ENCODE measurements around the gene SUSD1.

GRCh38 chr9:112115970-112116753 lies 58.9 kb downstream of the SUSD1 start:
- no peak for TF ChIP-seq CTCF (IDR thresholded peaks at IDR 0.05; ENCODE audit: insufficient read depth, low read length, poor library complexity, severe bottlenecking)
- TF ChIP-seq EZH2phosphoT487 (conservative IDR thresholded peaks at IDR 0.05; ENCODE audit: low read length) = no peak

Measured in SU-DHL-6 (cell line).